Keratinocyte (primary cell): ENCODE data around the gene TMEM127.

Source experiments
- CTCF ChIP-seq, 3 experiments: IDR thresholded peaks in 1 of 3; conservative IDR thresholded peaks in 1 of 3; optimal IDR thresholded peaks in 1 of 3; 2 replicates in 2 of 3; 3 replicates in 1 of 3; pipeline versions ENCODE3 to v1.5.1; 2011; ENCODE audit warnings: low read length in 3 of 3, mild to moderate bottlenecking in 3 of 3, moderate library complexity in 2 of 3, control low read depth in 1 of 3, inconsistent platforms in 1 of 3; ENCODE audit not compliant: insufficient read depth in 2 of 3; ENCODE audit errors: extremely low read depth in 1 of 3
- EZH2 ChIP-seq: IDR thresholded peaks from one replicate; pipeline ENCODE4 v1.6.1; 2012; ENCODE audit warnings: inconsistent platforms, mild to moderate bottlenecking, low read length, moderate library complexity

- TF ChIP-seq CTCF (optimal IDR thresholded peaks at IDR 0.05 in 1 of 3, IDR thresholded peaks at IDR 0.05 in 1 of 3, conservative IDR thresholded peaks at IDR 0.05 in 1 of 3; ENCODE audit: extremely low read depth in 1 of 3, insufficient read depth in 2 of 3, low read length in 3 of 3) = no peak
- TF ChIP-seq EZH2 = no peak
These were observed 7.4 kb downstream of the TMEM127 start for GRCh38 chr2:96258166-96259022.
